ENCODE data around the gene CYP1B1. TPM values are rescaled to one million over a fixed set of nuclear protein-coding genes. Genes with fewer than 3 reads are reported as not detected.

Gene CYP1B1
- total RNA-seq, 4 donors from 2014 or later, result 1.0 to 20.6 (median 12.8) TPM

DNA sequence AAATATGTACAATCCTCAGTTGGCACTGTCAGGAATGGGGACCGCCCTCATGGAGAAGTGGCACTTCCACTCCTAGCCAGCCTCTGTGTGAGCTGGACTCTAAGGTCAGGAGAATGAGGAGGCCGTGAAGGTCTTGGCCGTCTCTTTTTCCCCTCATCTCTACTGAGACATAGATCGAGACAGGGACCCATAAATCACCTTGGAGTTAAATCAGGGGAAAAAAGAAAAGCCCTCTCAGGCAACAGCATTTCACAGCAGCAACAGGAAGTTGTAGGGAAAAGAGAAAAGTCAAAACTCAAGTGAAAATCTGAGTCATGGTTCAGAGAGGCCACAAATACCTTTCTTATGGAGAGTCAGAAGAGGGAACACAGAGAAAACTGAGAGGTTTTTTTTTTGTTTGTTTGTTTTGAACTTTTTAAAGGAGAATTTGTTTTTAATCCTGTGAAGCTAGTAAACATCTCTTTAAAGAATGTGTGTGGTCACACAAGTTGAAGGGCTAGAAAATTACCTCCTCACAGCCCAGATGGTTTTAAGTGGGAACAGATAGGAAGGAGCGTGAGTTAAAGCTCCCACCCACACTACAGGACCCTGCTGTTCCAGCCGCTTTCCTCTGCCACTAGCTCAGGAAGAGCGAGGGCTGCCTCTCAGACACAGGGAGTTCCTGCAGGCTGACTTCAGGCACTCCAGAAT is 30.6 kb upstream of the CYP1B1 start:
- 41 to 50% methylated on average over 5 to 7 of the region's 7 CpGs for WGBS, 2 donors
- DNase-seq, result no peak
- Histone ChIP-seq H3K36me3 (no peaks in the 10 kb centered on the region), H3K27ac (peak overlapping the region in 3 of 4 donors; percentile 67 to 70 (median 69)), H3K4me1 (peaks cover 7 to 35% (median 13%) of the 10 kb centered on the region in 3 donors), H3K4me3 (no peak overlapping the region), H3K27me3 (no peaks in the 10 kb centered on the region), H3K9me3 (no peaks in the 10 kb centered on the region)
- TF ChIP-seq POLR2A (IDR thresholded peaks at IDR 0.05), result no peak
- TF ChIP-seq, protein P1, sequence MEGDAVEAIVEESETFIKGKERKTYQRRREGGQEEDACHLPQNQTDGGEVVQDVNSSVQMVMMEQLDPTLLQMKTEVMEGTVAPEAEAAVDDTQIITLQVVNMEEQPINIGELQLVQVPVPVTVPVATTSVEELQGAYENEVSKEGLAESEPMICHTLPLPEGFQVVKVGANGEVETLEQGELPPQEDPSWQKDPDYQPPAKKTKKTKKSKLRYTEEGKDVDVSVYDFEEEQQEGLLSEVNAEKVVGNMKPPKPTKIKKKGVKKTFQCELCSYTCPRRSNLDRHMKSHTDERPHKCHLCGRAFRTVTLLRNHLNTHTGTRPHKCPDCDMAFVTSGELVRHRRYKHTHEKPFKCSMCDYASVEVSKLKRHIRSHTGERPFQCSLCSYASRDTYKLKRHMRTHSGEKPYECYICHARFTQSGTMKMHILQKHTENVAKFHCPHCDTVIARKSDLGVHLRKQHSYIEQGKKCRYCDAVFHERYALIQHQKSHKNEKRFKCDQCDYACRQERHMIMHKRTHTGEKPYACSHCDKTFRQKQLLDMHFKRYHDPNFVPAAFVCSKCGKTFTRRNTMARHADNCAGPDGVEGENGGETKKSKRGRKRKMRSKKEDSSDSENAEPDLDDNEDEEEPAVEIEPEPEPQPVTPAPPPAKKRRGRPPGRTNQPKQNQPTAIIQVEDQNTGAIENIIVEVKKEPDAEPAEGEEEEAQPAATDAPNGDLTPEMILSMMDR (IDR thresholded peaks at IDR 0.05), result no peak
- intact Hi-C loops (cut with DNase I), result no loop called here

DNA sequence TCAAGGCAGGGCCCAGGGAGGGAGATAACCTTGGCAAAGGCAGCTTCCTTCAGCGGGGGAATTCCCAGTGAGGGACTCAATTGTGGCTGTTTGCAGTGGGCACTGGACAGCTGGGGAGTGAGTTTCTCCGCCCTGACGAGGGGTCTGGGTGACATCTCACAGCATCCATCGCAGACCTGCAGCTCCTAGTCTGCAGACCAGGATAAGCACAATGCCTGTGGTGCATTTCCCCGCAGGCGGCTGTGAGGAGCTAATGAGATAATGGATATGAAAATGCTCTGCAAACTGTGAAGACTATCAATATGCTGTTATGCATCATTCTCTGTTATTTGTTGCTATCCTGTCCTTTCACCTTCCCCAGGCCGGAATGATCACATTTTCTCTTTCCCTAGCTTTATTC is 30.0 kb upstream of the CYP1B1 start:
- no peak for DNase-seq
- WGBS, 2 donors, result 93 to 95% methylated on average over 4 to 6 of the region's 7 CpGs
- Histone ChIP-seq H3K27ac (peak overlapping the region in 3 of 4 donors; percentile 67 to 70 (median 69)), H3K27me3 (no peaks in the 10 kb centered on the region), H3K36me3 (no peaks in the 10 kb centered on the region), H3K4me3 (no peak overlapping the region), H3K4me1 (peaks cover 7 to 35% (median 13%) of the 10 kb centered on the region in 3 donors), H3K9me3 (no peaks in the 10 kb centered on the region)
- TF ChIP-seq, protein P1 (IDR thresholded peaks at IDR 0.05), result no peak
- TF ChIP-seq POLR2A (IDR thresholded peaks at IDR 0.05), result no peak
- intact Hi-C loops (cut with DNase I), result no loop called here

DNA sequence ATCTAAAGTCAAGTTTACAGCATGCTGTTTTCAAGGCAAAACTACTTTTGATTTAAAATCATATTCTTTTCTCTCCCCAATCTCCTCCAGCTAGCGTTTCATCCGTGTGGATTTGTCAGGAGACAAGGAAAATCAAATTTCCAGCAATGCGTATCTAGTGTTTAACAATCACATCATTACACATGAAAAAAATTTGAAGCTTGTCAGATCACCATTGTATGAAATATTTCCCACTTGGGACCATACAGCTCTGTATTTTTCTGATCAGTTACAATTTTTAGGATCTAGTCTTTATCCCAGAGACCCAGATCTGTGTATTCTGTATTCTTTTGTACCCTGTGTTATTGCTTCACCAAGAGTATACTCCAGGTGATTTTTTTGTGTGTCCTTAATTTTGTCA is 28.6 kb upstream of the CYP1B1 start:
- no peak overlapping the region for H3K4me3 ChIP-seq
- H3K27ac ChIP-seq, result no peak overlapping the region
- intact Hi-C loops (cut with DNase I), result no loop called here
- H3K36me3 ChIP-seq, result no peaks in the 10 kb centered on the region
- TF ChIP-seq, protein P1 (IDR thresholded peaks at IDR 0.05), result no peak
- no peak for TF ChIP-seq POLR2A (IDR thresholded peaks at IDR 0.05)
- 94 to 96% methylated on average over 3 of the region's 3 CpGs for WGBS, 2 donors
- H3K27me3 ChIP-seq, result no peaks in the 10 kb centered on the region
- no peaks in the 10 kb centered on the region for H3K9me3 ChIP-seq
- H3K4me1 ChIP-seq, result peaks cover 7 to 27% (median 9%) of the 10 kb centered on the region in 3 donors
- DNase-seq, result no peak

DNA sequence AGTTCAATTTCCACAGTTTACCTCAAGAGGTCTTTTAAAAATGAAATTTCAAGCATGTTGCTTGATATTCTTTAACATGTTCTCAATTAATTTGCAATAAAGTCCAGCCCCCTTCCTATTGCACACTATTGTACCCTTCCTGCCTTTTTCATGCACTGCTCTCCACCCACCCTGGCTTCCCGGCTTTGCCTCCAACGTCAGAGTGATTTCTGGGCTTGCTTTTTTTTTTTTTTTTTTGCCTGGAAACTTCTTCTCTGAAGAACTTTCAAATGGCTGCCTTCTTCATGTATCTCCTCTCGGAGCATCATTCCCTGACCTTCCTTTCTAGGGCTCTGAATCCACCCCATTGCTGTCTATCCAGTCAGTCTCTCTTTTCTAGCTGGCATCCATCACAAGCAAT is 24.4 kb upstream of the CYP1B1 start:
- WGBS, 2 donors, result 76 to 83% methylated on average over 3 of the region's 3 CpGs
- Histone ChIP-seq H3K4me1 (peaks cover 25 to 46% (median 42%) of the 10 kb centered on the region in 3 donors), H3K4me3 (no peak overlapping the region), H3K27ac (no peak overlapping the region), H3K27me3 (peaks cover 0 to 10% (median 0%) of the 10 kb centered on the region in 4 donors), H3K36me3 (no peaks in the 10 kb centered on the region), H3K9me3 (no peaks in the 10 kb centered on the region)
- intact Hi-C loops (cut with DNase I), result no loop called here
- TF ChIP-seq, protein P1 (IDR thresholded peaks at IDR 0.05), result no peak
- TF ChIP-seq POLR2A (IDR thresholded peaks at IDR 0.05), result no peak
- no peak for DNase-seq

DNA sequence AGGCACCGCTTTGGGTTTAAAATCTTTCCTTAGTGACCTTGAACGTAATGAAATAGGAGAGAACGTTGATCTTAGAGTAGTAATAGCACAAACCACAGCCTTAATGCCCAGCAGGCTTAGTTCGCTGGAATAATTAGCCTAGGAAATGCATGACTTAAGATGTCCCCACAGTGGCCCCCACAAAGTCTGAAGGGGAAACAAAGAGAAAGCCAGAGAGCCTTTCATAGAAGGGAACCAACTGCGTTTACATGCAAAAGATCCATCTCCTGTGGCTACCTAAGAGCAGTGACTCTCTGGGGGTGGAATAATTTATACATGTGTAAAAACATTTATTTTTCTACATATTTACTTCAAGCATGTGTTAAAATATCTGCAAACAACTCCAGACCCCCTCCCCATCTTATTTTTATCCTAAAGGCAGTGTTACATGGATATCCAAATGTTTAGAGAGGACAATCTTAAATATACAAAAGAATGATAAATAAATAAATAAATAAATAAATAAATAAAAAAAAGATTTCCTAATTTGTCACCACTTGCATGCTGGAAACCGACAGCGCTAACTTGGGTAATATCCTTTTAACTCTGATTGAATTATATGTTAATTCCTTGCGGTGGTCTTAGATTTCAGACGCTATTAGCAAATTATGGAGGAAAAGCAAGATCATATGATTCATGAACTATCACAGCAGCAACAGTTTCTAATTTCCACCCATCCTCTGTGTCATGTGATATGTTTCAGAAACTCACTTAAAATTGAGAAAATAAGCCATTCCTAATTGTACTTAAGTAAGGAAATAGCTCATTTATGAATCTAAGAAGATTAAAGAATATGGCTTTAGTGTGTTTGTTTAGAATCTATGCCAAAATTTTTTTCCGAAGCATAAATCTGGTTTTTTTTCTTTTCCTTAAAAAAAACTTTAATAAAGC is 23.4 kb upstream of the CYP1B1 start:
- peaks cover 0 to 10% (median 0%) of the 10 kb centered on the region in 4 donors for H3K27me3 ChIP-seq
- WGBS, 2 donors, result 43 to 44% methylated on average over 10 of the region's 10 CpGs
- peak overlapping the region in 1 of 4 donors; percentile 52 for H3K4me3 ChIP-seq
- intact Hi-C loops (cut with DNase I), result no loop called here
- no peak for TF ChIP-seq POLR2A (IDR thresholded peaks at IDR 0.05)
- TF ChIP-seq, protein P1 (IDR thresholded peaks at IDR 0.05), result no peak
- H3K4me1 ChIP-seq, result peaks cover 25 to 50% (median 43%) of the 10 kb centered on the region in 3 donors
- no peaks in the 10 kb centered on the region for H3K36me3 ChIP-seq
- H3K9me3 ChIP-seq, result no peaks in the 10 kb centered on the region
- H3K27ac ChIP-seq, result peak overlapping the region in 3 of 4 donors; percentile 18 to 77 (median 66)
- DNase-seq, result no peak

Measured in esophagus squamous epithelium (tissue), 5 donors.